ENCODE data around the gene ZNF446. TPM values are rescaled to one million over a fixed set of nuclear protein-coding genes. Genes with fewer than 3 reads are reported as not detected.
"Not testable (repeated sequence)": the region's sequence is repeated elsewhere in the genome, so short reads cannot be mapped to it uniquely, and the experiment has no call there.

ZNF446 gene
- 19.4 TPM for total RNA-seq

DNA sequence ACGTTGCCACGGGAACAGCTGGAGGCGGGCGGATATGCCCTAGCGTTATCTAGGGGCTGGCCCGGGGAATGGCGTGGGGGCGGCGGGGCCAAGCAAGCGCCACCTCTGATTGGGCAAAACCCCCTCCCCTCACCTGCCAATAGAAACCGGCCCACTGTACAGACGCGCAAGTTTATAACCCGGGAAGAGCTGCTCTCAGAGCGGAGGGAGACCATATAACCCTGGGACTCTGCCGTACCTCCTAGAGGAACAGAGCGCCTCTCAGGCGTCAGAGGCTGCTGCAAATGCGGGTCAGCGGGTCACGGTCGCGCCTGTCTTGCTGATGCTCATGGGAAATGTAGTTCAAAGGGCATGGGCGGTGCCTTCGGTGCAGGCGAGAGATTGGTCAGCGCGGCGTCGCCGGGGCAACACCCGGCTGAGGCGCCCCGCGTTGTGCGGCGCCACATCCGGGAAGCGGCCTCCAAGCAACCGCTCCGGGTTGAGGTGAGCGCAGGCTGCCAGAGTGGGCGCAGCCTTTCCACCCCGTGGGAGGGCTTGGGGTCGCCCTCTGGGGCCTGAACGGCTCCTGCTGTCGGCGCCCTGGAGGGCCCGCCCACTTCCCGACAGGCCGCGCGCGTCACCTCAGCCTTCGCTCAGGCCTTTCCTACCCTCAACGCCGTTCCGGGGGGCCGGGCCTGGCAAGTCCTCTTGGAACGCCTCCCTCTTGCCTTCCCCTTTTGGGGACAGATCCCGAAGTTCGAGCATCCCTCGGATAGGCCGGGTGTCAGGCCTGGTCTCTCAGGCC lies at the start of gene ZNF446:
Gene ZNF446 (plus strand): TSS at position 639 of the 784 bp plus-strand sequence. CDS start 867 bp downstream, outside the sequence.
- peak; percentile 97 for DNase-seq (ENCODE audit: low spot score)

DNA sequence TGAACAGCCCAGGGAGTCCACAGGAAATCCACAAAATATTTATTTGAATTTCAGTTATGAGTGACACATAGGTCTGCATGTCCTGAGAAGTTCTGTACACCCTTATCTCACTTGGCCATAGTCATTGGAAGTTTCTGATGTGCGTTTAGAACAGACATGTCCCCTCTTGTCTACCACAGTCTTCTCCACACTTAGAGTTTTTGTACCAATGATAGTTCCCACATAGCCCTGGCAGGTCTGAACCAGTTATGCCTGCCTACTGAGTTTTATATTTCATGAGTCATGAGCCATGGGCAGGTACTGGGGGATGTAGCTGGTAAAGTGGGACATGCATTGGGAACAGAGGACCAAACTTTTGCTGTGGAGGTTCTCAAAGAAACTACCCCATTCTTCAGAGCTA lies 47.5 kb upstream of the ZNF446 start:
- DNase-seq (ENCODE audit: low spot score): no peak

DNA sequence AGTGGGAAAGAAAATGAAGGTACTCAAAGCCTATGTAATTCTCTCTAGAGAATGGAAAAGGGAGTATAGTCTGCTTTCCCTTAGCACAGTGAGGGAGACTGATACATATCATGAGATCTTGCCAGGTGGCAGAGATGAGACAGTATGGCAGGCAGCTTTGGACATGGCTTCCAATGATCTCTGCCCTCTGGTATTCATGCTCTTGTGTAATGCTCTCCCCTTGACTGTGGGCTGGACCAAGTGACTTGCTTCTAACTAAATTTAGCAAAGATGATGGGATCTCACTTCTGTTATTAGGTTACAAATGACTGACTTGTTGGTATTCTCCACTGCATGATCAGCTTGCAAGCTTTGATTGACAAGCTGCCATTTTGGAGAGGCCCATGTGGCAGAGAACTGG lies 46.4 kb upstream of the ZNF446 start:
- no peak for DNase-seq (ENCODE audit: low spot score)

DNA sequence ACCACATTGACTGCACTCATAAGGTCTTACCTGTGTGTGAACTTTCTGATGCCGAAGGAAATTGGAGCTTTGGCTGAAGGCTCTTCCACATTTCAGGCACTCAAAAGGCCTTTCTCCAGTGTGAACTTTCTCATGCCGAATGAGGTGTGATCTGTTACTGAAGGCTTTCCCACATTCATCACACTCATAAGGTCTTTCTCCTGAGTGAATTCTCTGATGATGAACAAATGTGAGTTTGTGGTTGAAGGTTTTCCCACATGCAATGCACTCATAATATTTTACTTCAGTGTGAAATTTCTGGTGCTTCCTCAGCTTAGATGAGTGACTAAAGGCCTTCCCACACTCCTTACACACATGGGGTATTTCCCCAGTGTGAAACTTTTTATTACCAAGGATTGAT lies 41.9 kb upstream of the ZNF446 start:
- DNase-seq (ENCODE audit: low spot score): no peak

DNA sequence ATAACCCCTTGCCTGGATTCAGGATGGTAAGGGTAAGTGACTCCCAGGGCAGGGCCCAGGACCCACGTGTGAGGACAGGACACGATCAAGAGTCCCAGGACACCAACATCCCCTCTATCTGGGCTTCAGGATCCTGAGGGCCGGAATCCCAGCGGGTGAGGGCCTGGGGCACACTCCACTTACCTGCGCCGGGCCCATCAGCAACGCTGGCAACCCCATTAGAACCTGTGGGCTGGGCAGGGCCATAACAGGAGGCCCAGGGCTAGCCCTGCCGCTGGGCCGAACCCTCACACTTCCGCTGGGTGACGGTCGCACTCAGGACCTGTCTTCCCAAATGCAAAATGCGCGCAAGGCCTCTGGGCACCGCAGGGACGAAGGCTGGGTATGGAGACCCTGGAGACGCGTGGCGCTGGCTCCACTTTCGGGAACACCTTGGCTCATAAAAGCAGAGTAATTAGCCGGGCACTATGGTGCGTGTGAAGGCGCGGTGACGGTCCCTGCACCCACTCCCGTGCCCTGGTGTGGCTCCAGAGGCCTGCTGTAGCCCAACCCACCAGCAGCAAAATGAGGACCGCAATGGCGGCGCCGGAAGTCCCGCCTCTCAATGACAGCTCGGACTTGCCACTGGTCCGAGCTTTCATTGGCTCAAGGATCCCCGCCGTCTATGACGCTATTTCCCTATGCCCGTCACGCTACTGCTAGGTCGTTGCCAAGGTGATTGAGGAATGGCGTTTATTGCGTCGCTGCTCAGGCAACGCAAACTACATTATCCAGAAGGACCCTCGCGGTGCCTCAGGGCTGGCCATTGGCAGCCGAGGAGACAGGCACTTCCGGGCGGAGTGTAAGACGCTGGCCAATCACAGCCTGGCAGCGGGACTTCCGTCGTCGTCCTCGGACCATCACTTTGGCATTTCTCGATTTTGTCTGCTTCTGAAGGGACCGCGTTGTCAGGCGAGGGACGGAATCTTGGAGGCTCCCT lies 36.3 kb upstream of the ZNF446 start, which contains the start of gene ZNF132:
Gene ZNF132 (minus strand): TSS at position 578 of the 979 bp plus-strand sequence. CDS start 332 bp downstream, at position 246.
- peak; percentile 99 for DNase-seq (ENCODE audit: low spot score)

DNA sequence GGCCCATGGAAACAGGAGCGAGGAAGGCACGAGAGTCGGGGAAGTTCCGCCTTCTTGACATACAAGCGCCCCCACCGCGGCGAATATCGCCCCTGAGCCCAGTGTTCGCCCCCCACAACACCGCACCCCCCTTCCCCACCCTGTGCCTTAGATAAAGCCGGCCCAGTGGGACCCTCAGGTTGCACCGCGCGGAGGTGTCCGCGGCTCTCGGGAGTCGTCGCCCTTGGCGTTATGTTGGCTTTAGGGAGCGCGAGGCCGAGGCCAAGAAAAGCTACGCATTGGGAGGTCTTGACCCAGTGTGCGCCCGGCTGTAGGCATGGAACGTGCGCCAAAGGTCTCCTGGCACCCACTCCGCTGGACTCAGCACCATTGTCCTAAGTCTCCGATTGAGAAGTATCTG lies 35.6 kb upstream of the ZNF446 start:
- peak; percentile 12 for DNase-seq (ENCODE audit: low spot score)

DNA sequence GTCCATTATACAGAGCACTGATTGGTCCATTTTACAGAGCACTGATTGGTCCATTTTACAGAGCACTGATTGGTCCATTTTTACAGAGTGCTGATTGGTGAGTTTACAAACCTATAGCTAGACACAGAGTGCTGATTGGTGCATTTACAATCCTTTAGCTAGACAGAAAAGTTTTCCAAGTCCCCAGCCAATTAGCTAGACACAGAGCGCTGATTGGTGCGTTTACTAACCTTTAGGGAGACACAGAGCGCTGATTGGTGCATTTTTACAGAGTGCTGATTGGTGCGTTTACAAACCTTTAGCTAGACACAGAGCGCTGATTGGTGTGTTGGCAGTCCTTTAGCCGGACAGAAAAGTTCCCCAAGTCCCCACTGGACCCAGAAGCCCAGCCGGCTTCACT lies 33.2 kb upstream of the ZNF446 start:
- DNase-seq (ENCODE audit: low spot score): not testable (repeated sequence)

DNA sequence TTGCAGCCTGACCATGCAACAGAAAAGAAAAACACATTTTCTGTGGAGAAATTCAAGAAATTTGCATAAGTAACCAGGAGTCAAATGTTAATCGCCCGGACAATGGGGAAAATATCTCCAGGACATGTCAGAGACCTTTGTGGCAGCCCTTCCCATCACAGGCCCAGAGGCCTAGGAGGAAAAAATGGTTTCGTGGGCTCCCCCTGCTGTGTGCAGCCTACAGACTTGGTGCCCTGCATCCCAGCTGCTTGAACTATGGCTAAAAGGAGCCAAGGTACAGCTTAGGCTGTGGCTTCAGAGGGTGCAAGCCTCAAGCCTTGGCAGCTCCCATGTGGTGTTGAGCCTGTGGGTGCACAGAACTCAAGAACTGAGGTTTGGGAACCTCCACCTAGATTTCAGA lies 27.3 kb upstream of the ZNF446 start:
- not testable (repeated sequence) for DNase-seq (ENCODE audit: low spot score)

DNA sequence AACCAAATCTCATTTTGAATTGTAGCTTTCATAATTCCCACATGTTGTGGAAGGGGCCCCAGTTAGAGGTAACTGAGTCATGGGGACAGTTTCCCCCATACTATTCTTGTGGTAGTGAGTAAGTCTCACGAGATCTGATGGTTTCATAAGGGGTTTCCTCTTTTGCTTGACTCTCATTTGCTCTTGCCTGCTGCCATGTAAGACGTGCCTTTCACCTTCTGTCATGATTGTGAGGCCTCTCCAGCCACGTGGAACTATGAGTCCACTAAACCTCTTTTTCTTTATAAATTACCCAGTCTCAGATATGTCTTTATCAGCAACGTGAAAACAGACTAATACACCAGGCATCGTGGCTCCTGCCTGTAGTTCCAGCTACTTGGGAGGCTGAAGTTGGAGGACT lies 26.2 kb upstream of the ZNF446 start:
- DNase-seq (ENCODE audit: low spot score): not testable (repeated sequence)

DNA sequence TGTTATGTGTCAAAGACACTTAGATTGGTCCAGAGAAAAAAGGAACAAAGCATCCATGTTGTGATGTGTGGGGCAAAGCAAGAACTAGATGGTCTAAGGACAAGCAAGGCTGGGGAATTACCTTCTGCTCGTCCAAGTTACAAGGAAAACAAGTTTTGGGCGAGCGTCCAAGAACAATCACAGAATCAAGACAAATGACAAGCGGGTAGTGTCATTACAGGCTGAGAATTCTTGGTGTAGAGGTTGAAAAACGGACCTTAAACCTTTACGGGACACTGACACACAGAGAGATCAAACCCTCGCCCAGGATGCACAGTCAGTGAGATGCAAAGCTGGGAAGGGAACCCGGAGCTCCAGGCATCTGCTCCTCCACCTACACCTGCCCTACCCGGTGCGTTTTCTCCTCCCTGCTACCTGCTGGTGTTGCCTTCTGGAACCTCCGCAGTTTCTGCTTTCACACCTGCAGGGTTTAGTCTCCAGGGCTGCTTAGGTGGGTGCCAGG lies 25.2 kb upstream of the ZNF446 start:
- peak; percentile 42 for DNase-seq (ENCODE audit: low spot score)

DNA sequence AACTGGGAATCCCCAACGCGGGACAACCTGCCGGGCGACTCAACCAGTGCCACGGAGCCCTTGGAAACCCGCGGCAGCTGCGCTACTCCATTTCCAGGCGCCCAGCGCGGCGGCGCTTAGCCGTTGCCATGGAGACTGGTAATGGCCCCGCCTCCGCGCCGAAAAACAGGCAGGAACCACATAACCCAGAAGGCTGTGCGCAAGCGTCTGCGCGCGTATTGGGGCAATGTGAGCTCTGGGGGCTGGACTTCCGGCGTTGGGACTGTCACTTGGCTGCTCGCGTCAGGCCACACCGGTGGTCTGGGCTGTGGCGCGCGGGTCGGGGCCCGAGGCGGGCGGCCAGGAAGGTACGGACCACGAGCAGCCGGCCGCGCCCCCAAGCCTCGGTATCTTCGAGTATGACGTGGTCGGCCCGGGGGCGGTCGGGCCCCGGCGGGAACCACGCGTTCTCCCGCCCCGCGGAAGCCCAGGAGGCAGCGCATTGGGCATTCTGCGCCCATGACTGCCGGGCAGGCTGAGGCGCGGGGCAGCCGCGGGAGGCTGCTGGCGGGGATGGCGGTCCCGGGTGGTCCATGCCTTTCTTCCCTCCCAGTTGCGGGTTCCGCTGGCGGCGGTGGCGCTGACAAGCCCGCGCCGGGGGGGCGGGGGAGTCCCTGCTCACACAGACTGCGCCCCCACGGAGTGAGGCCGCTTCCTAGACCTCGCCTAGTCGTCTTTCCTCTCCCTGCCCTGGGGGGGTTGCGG lies 24.6 kb upstream of the ZNF446 start, which contains the start of gene ZNF324B:
Gene ZNF324B (plus strand): TSS at position 265 of the 744 bp plus-strand sequence. CDS start 2,080 bp downstream, outside the sequence.
- DNase-seq (ENCODE audit: low spot score): peak; percentile 97

DNA sequence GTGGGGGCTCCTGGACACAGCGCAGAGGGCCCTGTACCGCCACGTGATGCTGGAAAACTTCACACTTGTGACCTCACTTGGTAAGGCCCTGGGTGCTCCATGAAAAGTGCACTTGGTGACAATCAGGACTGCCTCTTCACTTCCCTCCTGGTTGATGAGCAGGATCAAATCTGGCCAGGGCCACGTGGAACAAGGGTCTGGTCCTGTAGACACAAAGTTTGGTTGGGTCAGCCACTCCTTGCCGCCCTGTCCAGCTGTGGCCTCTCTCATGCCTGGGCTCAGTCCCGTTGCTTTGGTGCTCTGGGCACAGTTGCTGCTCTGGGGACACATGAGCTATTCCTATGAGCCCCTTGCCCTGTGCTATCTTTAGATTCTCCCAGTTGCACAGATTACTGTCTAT lies 22.4 kb upstream of the ZNF446 start:
- no peak for DNase-seq (ENCODE audit: low spot score)

DNA sequence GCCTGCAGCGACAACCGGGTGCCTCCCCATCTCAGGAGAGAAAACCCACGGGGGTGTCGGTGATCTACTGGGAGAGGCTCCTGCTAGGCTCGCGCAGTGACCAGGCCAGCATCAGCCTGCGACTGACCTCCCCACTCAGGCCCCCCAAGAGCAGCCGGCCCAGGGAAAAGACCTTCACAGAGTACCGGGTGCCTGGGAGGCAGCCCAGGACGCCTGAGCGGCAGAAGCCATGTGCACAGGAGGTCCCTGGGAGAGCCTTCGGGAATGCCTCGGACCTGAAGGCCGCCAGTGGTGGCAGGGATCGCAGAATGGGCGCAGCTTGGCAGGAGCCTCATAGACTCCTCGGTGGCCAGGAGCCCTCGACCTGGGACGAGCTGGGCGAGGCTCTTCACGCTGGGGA lies 20.8 kb upstream of the ZNF446 start:
- no peak for DNase-seq (ENCODE audit: low spot score)

DNA sequence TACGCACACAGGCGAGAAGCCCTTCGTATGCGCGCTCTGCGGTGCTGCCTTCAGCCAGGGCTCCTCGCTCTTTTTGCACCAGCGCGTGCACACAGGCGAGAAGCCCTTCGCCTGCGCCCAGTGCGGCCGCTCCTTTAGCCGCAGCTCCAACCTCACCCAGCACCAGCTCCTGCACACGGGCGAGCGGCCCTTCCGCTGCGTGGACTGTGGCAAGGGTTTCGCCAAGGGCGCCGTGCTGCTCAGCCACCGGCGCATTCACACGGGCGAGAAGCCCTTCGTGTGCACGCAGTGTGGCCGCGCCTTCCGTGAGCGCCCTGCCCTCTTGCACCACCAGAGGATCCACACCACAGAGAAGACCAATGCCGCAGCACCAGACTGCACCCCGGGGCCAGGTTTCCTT lies 20.0 kb upstream of the ZNF446 start:
- DNase-seq (ENCODE audit: low spot score): no peak

DNA sequence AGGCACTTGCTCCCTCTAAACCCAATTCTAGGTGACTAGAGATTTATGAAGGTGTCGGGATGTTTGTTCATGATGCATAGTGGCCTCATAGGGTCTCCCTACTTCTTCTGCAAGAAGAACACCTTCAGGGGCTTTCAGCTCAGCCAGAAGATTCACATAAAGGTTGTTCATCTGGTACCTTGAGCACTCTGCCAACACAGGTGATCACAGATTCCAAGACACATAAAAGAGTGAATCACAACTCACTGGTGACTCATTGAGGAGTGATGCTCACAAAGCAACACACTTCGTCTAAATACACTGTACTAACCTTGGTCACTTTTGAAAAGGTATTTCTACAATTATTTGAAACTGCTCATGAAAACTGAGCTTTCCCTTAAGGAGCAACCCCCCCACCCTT lies 16.1 kb upstream of the ZNF446 start:
- no peak for DNase-seq (ENCODE audit: low spot score)

DNA sequence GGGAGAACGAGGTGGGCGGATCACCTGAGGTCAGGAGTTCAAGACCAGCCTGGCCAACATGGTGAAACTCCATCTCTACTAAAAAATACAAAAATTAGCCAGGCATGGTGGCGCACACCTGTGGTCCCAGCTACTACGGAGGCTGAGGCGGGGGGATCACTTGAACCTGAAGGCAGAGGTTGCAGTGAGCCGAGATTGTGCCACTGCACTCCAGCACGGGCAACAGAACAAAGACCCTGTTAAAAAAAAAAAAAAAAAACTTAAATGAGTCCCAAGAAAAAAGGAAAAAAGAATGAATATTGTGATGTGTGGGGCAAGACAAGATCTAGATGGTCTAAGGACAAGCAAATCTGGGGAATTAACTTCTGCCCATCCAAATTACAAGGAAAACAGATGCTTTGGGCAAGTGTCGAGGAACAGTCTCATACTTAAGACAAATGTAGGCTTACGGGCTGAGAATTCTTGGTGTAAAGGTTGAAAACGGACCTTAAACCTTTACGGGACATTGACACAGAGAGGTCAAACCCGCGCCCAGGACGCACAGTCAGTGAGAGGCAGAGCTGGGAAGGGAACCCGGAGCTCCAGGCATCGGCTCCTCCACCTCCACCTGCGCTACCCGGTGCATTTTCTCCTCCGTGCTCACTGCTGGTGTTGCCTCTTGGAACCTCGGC lies 9.9 kb upstream of the ZNF446 start:
- no peak for DNase-seq (ENCODE audit: low spot score)

DNA sequence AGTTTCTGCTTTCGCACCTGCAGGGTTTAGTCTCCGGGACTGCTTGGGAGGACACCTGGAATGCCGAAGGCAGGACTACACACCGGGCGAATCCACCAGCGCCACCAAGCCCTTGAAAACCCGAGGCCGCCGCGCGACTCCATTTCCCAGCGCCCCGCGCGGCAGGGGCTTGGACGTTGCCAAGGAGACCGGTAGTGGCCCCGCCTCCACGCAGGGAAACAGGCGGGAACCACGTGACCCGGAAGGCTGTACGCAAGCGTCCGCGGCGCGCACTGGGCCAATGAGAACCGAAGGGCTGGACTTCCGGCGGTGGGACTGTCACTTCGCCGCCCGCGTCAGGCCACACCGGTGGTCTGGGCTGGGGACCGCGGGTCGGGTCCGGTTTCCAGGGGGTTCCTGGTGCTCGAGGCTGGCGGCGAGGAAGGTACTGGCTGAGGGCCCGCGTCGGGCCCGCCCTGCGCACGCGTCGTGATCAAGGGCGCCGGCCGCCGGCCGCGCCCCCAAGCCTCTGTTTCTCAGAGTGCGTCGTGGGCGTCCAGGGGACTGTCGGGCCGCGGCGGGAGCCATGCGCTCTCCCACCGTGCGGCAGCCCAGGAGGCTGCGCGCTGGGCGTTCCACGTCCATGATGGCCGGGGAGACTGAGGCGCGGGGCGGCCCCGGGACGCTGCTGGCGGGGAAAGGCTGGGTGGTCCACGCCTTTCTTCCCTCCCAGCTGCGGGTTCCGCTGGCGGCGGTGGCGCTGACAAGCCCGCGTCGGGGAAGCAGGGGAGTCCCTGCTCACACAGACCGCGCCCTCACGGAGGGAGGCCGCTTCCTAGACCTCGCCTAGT lies 9.2 kb upstream of the ZNF446 start, which contains the start of gene ZNF324:
Gene ZNF324 (plus strand): TSS at position 321 of the 830 bp plus-strand sequence. CDS start 2,106 bp downstream, outside the sequence.
- DNase-seq (ENCODE audit: low spot score): peak; percentile 99

DNA sequence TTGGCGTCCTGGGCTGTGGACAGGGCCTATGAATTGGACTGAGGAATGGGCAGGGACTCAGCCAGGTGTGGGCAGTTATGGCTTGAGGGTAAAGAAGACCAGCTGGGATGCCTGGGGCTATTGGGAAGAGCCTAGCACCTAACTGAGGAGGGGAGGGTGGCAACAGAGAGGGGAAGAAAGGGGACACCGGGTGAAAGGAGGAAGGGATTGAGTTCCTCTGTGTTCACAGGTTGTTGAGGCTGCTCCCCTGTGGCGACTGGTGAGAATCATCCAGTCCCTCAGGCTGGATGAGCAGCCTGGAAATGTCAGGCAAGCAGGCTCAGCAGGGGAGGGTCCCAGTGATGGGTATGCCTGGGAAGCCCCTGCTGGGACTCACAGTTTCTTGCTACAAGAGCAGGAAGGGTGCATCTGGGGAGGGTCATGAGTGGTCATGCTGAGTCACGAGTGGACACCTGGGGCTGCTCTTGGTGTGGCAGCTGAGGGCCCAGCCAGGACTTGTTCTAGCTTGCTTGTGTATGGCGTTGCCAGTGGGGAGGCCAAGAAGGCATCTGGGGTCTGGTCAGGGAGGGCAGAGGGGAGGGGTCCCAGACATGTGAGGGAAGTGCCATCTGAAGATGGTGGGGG lies 7.8 kb upstream of the ZNF446 start:
- no peak for DNase-seq (ENCODE audit: low spot score)
